HEK293 (cell line): ENCODE results near the gene STAP2.

Experiments used
- CTCF ChIA-PET: fragments of 350-600 bp; formaldehyde crosslinking; extraction: SDS; loops from one replicate; lab custom pipeline; 2021; ENCODE audit warnings: antibody characterized with exemption; lab: Yijun Ruan, JAX
- POLR2A ChIA-PET: fragments of 300-600 bp; formaldehyde crosslinking; extraction: SDS; loops from one replicate; lab custom pipeline; 2020; ENCODE audit warnings: antibody characterized with exemption, inconsistent platforms; lab: Yijun Ruan, JAX
- H3K27ac ChIP-seq: fragments of 200-500 bp; sonication (Bioruptor generic); 2 replicates; pipeline ENCODE4 v1.5.1; 2014; ENCODE audit warnings: low read depth, low read length, control low read depth, inconsistent platforms; ENCODE audit errors: extremely low read depth
- H3K36me3 ChIP-seq, 2 experiments: fragments of 200-500 bp in 1 of 2; sonication (Bioruptor generic) in 1 of 2; 1 replicate in 1 of 2; 2 replicates in 1 of 2; pipeline ENCODE4 v1.5.1; 2014 to 2017; ENCODE audit warnings: inconsistent platforms in 2 of 2, low read length in 2 of 2; ENCODE audit not compliant: control insufficient read depth in 2 of 2, insufficient read depth in 1 of 2
- H3K4me1 ChIP-seq: fragments of 200-500 bp; sonication (Bioruptor generic); 2 replicates; pipeline ENCODE4 v1.5.1; 2014; ENCODE audit warnings: mild to moderate bottlenecking, low read length, inconsistent platforms; ENCODE audit not compliant: control insufficient read depth, insufficient read depth
- H3K4me3 ChIP-seq: 2 replicates; pipeline ENCODE4 v1.5.1; 2011; ENCODE audit warnings: low read depth, mild to moderate bottlenecking, control low read depth, low read length, moderate library complexity
- H3K9me3 ChIP-seq: fragments of 200-500 bp; sonication (Bioruptor generic); 2 replicates; pipeline ENCODE4 v1.5.1; 2014; ENCODE audit warnings: low read depth, low read length, inconsistent platforms; ENCODE audit not compliant: control insufficient read depth, insufficient read depth
- EGR2 ChIP-seq: fragments of 450-650 bp; formaldehyde crosslinking; IDR thresholded peaks from 2 replicates; pipeline ENCODE4 v1.5.1; 2016; ENCODE audit warnings: low read depth, missing biosample characterization, missing genetic modification characterization
- SALL2 ChIP-seq: fragments of 450-650 bp; formaldehyde crosslinking; IDR thresholded peaks from 2 replicates; pipeline ENCODE4 v1.5.0; 2017; ENCODE audit warnings: missing biosample characterization, mild to moderate bottlenecking, missing genetic modification characterization, borderline replicate concordance
- ZBTB8A ChIP-seq: fragments of 450-650 bp; formaldehyde crosslinking; IDR thresholded peaks from 2 replicates; pipeline ENCODE4 v1.5.1; 2016; ENCODE audit warnings: missing biosample characterization, missing genetic modification characterization
- ZFP3 ChIP-seq: fragments of 450-650 bp; formaldehyde crosslinking; IDR thresholded peaks from 2 replicates; pipeline ENCODE4 v1.5.1; 2016; ENCODE audit warnings: low read depth, missing biosample characterization, missing genetic modification characterization
- ZIC2 ChIP-seq: fragments of 450-650 bp; formaldehyde crosslinking; IDR thresholded peaks from 2 replicates; pipeline ENCODE4 v1.5.1; 2016; ENCODE audit warnings: missing biosample characterization, missing genetic modification characterization
- ZNF157 ChIP-seq: fragments of 450-650 bp; formaldehyde crosslinking; IDR thresholded peaks from 2 replicates; pipeline ENCODE4 v1.5.1; 2016; ENCODE audit warnings: missing biosample characterization, missing genetic modification characterization
- ZNF248 ChIP-seq: fragments of 450-650 bp; formaldehyde crosslinking; IDR thresholded peaks from 2 replicates; pipeline ENCODE4 v1.5.1; 2017; ENCODE audit warnings: missing biosample characterization, missing genetic modification characterization
- ZNF302 ChIP-seq: fragments of 450-650 bp; formaldehyde crosslinking; IDR thresholded peaks from 2 replicates; pipeline ENCODE4 v1.5.1; 2016; ENCODE audit warnings: missing biosample characterization, missing genetic modification characterization, low read depth
- ZNF610 ChIP-seq: fragments of 450-650 bp; formaldehyde crosslinking; IDR thresholded peaks from 2 replicates; pipeline ENCODE4 v1.5.1; 2016; ENCODE audit warnings: missing biosample characterization, missing genetic modification characterization, borderline replicate concordance
- TF ChIP-seq, protein P1 (sequence below): fragments of 450-650 bp; formaldehyde crosslinking; IDR thresholded peaks from 2 replicates; pipeline ENCODE4 v1.5.1; 2016; ENCODE audit warnings: missing biosample characterization, missing genetic modification characterization
- TF ChIP-seq, protein P2 (sequence below): fragments of 450-650 bp; formaldehyde crosslinking; optimal IDR thresholded peaks from 2 replicates; pipeline ENCODE3; 2016; ENCODE audit warnings: missing biosample characterization, mild to moderate bottlenecking, missing genetic modification characterization
- TF ChIP-seq, protein P3 (sequence below): fragments of 450-650 bp; formaldehyde crosslinking; IDR thresholded peaks from 2 replicates; pipeline ENCODE4 v1.5.1; 2016; ENCODE audit warnings: missing biosample characterization, missing genetic modification characterization
- TF ChIP-seq, protein P4 (sequence below): fragments of 450-650 bp; formaldehyde crosslinking; IDR thresholded peaks from 2 replicates; pipeline ENCODE4 v1.5.1; 2016; ENCODE audit warnings: missing biosample characterization, missing genetic modification characterization
- TF ChIP-seq, protein P5 (sequence below): fragments of 450-650 bp; IDR thresholded peaks from 2 replicates; pipeline ENCODE4 v1.5.1; 2018; ENCODE audit warnings: missing biosample characterization, mild to moderate bottlenecking, missing genetic modification characterization

Gene STAP2

DNA sequence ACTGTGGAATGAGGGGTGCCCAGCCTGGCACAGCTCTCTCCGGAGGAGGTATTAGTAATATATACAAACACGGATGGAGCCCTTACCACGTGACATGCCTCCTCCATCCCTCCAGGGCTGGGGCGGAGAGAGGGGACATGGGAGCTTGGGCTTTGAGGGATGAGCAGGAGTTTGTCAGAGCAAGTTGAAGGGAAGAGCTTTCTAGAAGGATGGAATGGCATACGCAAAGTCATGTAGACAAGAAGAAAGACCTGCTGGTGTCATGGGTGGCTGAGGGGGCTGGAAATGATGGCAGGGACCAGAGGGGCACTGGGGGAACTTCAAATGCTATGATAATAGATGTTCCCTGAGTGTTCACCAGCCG lies 7.4 kb upstream of the STAP2 start:
- Histone ChIP-seq H3K4me1 (peaks cover 3% of the 10 kb centered on the region; the same call in 1 of the 2 replicates), H3K27ac (no peak overlapping the region)
- TF ChIP-seq ZFP3: peak; percentile 97
- TF ChIP-seq, protein P1, sequence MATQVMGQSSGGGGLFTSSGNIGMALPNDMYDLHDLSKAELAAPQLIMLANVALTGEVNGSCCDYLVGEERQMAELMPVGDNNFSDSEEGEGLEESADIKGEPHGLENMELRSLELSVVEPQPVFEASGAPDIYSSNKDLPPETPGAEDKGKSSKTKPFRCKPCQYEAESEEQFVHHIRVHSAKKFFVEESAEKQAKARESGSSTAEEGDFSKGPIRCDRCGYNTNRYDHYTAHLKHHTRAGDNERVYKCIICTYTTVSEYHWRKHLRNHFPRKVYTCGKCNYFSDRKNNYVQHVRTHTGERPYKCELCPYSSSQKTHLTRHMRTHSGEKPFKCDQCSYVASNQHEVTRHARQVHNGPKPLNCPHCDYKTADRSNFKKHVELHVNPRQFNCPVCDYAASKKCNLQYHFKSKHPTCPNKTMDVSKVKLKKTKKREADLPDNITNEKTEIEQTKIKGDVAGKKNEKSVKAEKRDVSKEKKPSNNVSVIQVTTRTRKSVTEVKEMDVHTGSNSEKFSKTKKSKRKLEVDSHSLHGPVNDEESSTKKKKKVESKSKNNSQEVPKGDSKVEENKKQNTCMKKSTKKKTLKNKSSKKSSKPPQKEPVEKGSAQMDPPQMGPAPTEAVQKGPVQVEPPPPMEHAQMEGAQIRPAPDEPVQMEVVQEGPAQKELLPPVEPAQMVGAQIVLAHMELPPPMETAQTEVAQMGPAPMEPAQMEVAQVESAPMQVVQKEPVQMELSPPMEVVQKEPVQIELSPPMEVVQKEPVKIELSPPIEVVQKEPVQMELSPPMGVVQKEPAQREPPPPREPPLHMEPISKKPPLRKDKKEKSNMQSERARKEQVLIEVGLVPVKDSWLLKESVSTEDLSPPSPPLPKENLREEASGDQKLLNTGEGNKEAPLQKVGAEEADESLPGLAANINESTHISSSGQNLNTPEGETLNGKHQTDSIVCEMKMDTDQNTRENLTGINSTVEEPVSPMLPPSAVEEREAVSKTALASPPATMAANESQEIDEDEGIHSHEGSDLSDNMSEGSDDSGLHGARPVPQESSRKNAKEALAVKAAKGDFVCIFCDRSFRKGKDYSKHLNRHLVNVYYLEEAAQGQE (tag by site-specific recombination): no peak
- TF ChIP-seq, all 188 proteins: peak for 1
- H3K36me3 ChIP-seq: peaks cover 12 to 28% of the 10 kb centered on the region in 2 experiments; a peak in 2 of 3 replicates
- H3K4me3 ChIP-seq: no peak overlapping the region
- ChIA-PET CTCF (interaction anchor here (0.7 to 3.9 kb wide), 3 partner anchors 79 to 924 kb away, joined by 3 to 37 read pairs (median 5); no protein-coding TSS in a partner anchor), POLR2A (no interaction called here)
- no peaks in the 10 kb centered on the region for H3K9me3 ChIP-seq

DNA sequence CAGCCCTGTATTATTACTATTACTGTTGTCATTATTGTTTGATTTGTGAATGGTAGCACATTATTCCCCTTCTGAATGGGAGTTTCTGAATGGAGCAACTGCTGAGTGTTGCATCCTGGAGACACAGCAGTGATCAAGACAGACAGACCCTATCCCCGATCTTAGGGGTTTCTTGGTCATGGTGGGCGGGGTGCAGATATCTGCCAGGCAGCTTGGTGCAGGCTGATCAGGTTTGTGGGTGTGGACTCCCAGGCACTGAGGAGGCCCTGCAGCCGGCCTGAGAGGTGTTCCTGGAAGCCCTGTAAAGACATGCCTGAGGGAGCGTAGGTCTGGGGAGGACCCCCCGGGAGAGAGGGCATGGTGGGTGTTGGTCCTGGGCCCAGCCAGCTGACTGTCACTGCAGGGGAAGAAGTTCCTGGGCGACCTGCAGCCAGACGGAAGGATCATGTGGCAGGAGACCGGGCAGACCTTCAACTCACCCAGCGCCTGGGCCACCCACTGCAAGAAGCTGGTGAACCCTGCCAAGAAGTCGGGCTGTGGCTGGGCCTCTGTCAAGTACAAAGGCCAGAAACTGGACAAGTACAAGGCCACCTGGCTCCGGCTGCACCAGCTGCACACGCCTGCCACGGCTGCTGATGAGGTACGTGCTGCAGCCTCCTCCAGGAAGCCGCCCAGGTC lies 6.9 kb upstream of the STAP2 start:
- Histone ChIP-seq H3K27ac (no peak overlapping the region), H3K36me3 (peaks cover 12 to 23% of the 10 kb centered on the region in 2 experiments; a peak in 2 of 3 replicates), H3K4me1 (peaks cover 3% of the 10 kb centered on the region; the same call in 1 of the 2 replicates), H3K9me3 (no peaks in the 10 kb centered on the region), H3K4me3 (no peak overlapping the region)
- TF ChIP-seq ZNF157 (tag by site-specific recombination) (no peak), ZNF302 (tag by site-specific recombination) (no peak)
- POLR2A ChIA-PET: interaction anchor here (0.6 to 1.2 kb wide), 3 partner anchors 7 to 143 kb away, joined by 3 to 9 read pairs (median 4); partner anchors contain the start of gene CHAF1A
- CTCF ChIA-PET: interaction anchor here (0.7 to 3.9 kb wide), 3 partner anchors 14 to 924 kb away, joined by 4 to 37 read pairs (median 5); no protein-coding TSS in a partner anchor

DNA sequence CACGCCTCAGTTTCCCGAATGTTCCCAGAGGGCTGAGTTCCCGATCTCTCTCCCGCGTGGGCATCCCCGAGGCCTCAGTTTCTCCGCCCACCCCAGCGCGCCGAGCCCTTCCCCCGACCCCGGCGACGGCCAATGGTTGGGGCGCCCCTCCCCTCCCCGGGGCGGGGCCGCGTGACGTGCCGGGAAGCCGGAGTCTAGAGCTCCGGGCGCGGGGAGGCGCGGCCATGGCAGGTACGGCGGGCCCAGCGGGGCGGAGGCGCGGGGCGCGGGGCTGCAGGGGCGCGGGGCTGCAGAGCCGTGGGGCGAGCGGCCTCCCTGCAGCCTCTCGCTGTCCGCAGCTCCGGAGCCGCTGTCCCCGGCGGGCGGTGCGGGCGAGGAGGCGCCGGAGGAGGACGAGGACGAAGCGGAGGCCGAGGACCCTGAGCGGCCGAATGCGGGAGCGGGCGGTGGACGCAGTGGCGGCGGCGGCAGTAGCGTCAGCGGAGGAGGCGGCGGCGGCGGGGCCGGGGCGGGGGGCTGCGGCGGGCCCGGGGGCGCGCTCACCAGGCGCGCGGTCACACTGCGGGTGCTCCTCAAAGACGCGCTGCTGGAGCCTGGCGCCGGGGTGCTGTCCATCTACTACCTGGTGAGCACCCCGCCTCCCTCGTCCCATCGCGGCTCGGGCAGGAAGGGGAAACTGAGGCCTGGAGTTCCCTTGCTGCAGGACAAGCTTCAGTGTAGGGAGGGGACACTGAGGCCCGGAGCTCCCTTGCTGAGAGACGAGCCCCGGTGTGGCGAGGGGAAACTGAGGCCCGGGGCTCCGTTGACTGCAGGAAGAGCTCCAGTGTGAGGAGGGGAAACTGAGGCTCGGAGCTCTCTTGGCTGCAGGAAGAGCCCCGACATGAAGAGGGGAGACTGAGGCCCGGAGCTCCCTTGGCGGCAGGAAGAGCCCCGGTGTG lies 5.0 kb upstream of the STAP2 start, which contains the start of gene MPND:
TSS of gene MPND (plus strand) at position 193 of the 938 bp plus-strand sequence. CDS start at position 225, 32 bp downstream.
- H3K27ac ChIP-seq: peak within 1 kb of the TSS; percentile 68
- peaks cover 3% of the 10 kb centered on the region; the same call in 1 of the 2 replicates for H3K4me1 ChIP-seq
- CTCF ChIA-PET: interaction anchor here (0.7 to 3.9 kb wide), 5 partner anchors 9 to 76 kb away, joined by 3 to 44 read pairs (median 9); no protein-coding TSS in a partner anchor
- H3K9me3 ChIP-seq: no peaks in the 10 kb centered on the region
- POLR2A ChIA-PET: interaction anchor here (0.8 to 3.2 kb wide), 30 partner anchors 9 to 1868 kb away, joined by 3 to 29 read pairs (median 6); partner anchors contain the start of genes CHAF1A, FSD1, GADD45B and HDGFL2
- peak within 1 kb of the TSS; percentile 73 for H3K4me3 ChIP-seq
- H3K36me3 ChIP-seq: peaks cover 6 to 17% of the 10 kb centered on the region in 2 experiments; a peak in 2 of 3 replicates
- TF ChIP-seq, protein P2, sequence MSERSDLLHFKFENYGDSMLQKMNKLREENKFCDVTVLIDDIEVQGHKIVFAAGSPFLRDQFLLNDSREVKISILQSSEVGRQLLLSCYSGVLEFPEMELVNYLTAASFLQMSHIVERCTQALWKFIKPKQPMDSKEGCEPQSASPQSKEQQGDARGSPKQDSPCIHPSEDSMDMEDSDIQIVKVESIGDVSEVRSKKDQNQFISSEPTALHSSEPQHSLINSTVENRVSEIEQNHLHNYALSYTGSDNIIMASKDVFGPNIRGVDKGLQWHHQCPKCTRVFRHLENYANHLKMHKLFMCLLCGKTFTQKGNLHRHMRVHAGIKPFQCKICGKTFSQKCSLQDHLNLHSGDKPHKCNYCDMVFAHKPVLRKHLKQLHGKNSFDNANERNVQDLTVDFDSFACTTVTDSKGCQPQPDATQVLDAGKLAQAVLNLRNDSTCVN: peak; percentile 76
- TF ChIP-seq, protein P3, sequence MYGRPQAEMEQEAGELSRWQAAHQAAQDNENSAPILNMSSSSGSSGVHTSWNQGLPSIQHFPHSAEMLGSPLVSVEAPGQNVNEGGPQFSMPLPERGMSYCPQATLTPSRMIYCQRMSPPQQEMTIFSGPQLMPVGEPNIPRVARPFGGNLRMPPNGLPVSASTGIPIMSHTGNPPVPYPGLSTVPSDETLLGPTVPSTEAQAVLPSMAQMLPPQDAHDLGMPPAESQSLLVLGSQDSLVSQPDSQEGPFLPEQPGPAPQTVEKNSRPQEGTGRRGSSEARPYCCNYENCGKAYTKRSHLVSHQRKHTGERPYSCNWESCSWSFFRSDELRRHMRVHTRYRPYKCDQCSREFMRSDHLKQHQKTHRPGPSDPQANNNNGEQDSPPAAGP (tag by site-specific recombination): peak; percentile 0
- TF ChIP-seq ZNF248 (tag by site-specific recombination) (no peak), SALL2 (no peak), ZBTB8A (tag by site-specific recombination) (no peak), EGR2 (tag by site-specific recombination) (peak; percentile 51; the same call in 1 of the 2 replicates), ZIC2 (0 out of 2 replicates have a peak, but pooled peaks have one; percentile 10), ZNF610 (tag by site-specific recombination) (0 out of 2 replicates have a peak, but pooled peaks have one; percentile 6)
- TF ChIP-seq, protein P4, sequence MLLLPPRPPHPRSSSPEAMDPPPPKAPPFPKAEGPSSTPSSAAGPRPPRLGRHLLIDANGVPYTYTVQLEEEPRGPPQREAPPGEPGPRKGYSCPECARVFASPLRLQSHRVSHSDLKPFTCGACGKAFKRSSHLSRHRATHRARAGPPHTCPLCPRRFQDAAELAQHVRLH (tag by site-specific recombination): no peak
- TF ChIP-seq, protein P5, sequence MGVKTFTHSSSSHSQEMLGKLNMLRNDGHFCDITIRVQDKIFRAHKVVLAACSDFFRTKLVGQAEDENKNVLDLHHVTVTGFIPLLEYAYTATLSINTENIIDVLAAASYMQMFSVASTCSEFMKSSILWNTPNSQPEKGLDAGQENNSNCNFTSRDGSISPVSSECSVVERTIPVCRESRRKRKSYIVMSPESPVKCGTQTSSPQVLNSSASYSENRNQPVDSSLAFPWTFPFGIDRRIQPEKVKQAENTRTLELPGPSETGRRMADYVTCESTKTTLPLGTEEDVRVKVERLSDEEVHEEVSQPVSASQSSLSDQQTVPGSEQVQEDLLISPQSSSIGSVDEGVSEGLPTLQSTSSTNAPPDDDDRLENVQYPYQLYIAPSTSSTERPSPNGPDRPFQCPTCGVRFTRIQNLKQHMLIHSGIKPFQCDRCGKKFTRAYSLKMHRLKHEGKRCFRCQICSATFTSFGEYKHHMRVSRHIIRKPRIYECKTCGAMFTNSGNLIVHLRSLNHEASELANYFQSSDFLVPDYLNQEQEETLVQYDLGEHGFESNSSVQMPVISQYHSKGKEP (tag by site-specific recombination): no peak
- TF ChIP-seq, protein P1 (tag by site-specific recombination): peak; percentile 57; the same call in 1 of the 2 replicates
